ENCODE measurements around the gene IL36G.

DNA sequence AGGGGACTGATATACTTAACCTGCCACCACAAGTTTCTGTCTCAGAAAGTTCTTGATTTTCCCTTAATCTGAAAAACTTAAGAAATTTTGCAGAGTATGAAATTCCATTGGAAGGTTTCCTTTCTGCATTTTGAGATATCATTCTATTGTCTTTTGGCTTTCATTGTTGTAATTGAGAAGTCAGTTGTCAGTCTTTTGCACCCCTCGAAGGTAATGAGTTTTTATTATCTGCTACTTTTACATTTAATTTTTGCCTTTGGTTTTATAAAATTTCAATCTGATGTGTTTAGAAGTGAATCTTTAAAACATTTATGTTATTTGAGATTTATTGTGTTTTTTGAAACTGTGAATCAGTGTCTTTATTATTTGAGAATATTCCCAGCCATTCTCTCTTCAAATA is 22.6 kb downstream of the IL36G start:
- TF ChIP-seq TAF1 (IDR thresholded peaks at IDR 0.05; ENCODE audit: low read depth, low read length) (no peak), POLR2A (IDR thresholded peaks at IDR 0.05; ENCODE audit: low read depth, low read length) (no peak), POLR2AphosphoS5 (IDR thresholded peaks at IDR 0.05; ENCODE audit: low read depth, low read length) (no peak)
